Measurements from ENCODE around the gene CAV1. TPM values are rescaled to one million over a fixed set of nuclear protein-coding genes. Genes with fewer than 3 reads are reported as not detected.

The CAV1 gene
- total and polyA plus RNA-seq, 2 of the 13 experiments (the other 11 are each of a cell fraction or from before 2014, with no cell fraction given): 0.40 TPM; not detected in 1

DNA sequence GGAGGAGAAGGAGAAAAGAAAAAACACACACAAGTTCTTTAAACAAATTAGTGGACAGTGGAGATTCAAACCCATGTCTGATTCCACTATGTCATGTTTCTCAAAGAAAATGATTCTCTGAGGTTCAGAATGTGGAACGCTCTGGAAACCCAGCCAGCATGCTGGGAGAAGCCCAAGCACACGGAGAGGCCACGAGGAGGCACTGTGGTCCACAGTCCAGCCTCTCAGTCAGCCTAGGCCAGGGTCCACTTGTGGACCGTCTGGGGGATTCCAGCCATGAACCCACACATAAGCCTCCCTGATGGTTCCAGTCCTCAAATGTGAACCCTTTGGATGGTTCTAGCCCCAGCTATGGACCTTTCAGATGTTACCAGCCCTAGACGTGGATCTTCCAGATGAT is 73.4 kb downstream of the CAV1 start:
- Histone ChIP-seq H3K4me2 (ENCODE audit: low read depth, low read length) (no peak overlapping the region), H3K9ac (ENCODE audit: insufficient read depth, low read depth, low read length) (no peak overlapping the region), H3K4me1 (ENCODE audit: insufficient read depth, low read length) (peaks cover 31% of the 10 kb centered on the region), H3K79me2 (ENCODE audit: insufficient read depth, low read length) (no peaks in the 10 kb centered on the region), H3K36me3 (replicated peaks in 1 of 2; ENCODE audit: control insufficient read depth in 1 of 2, insufficient read depth in 2 of 2, low read length in 2 of 2) (no peaks in the 10 kb centered on the region), H4K20me1 (ENCODE audit: insufficient read depth, low read length) (no peaks in the 10 kb centered on the region), H3K27me3 (ENCODE audit: control insufficient read depth in 1 of 2, insufficient read depth in 2 of 2, low read length in 2 of 2) (no peaks in the 10 kb centered on the region), H2AFZ (ENCODE audit: low read length) (peak overlapping the region; percentile 66), H3K9me3 (ENCODE audit: low read length) (no peaks in the 10 kb centered on the region), H3K4me3 (replicated peaks in 1 of 3; ENCODE audit: insufficient read depth in 1 of 3, low read depth in 2 of 3, low read length in 3 of 3) (no peak overlapping the region), H3K27ac (ENCODE audit: extremely low read length, insufficient read depth, low read length) (no peak overlapping the region)
- 23% methylated on average over 3 of the region's 5 CpGs for WGBS (ENCODE audit: low lambda C conversion rate)
- no TSS peak for BruUV-seq (replicated peaks)
- FAIRE-seq (peak; percentile 74), ATAC-seq (peak; percentile 97), DNase-seq (ENCODE audit: low spot score) (no peak)
- ChIA-PET POLR2A (no interaction called here), CTCF (ENCODE audit: low intra/inter-chr PET ratio, low total read pairs) (interaction anchor here (1.2 to 3.0 kb wide), 2 partner anchors 211 to 414 kb away, joined by 3 to 15 read pairs; no protein-coding TSS in a partner anchor)
- in situ Hi-C loops (cut with HindIII; ENCODE audit: extremely low pct_ligation_motif_present, low pct_unique_long_range_greater_than_20kb): no loop called here
- intact Hi-C loops (cut with micrococcal nuclease; ENCODE audit: unreplicated experiment): loop anchor here (2.0 to 10.0 kb wide), 3 partner anchors 189 to 517 kb away; no protein-coding TSS in a partner anchor
- TF ChIP-seq REPIN1 (CRISPR knock-in tag; IDR thresholded peaks at IDR 0.05; ENCODE audit: borderline replicate concordance, low read depth) (0 out of 2 replicates have a peak, but pooled peaks have one; percentile 23), SMC3 (IDR thresholded peaks at IDR 0.05; ENCODE audit: low read length) (peak; percentile 60), ZMYM4 (CRISPR knock-in tag; IDR thresholded peaks at IDR 0.05) (peak; percentile 58; the same call in 1 of the 2 replicates), DMTF1 (CRISPR knock-in tag; IDR thresholded peaks at IDR 0.05) (no peak), FOXA3 (CRISPR knock-in tag; IDR thresholded peaks at IDR 0.05) (0 out of 2 replicates have a peak, but pooled peaks have one; percentile 13), THAP11 (CRISPR knock-in tag; IDR thresholded peaks at IDR 0.05) (peak; percentile 25; the same call in 1 of the 2 replicates), ZNF891 (CRISPR knock-in tag; IDR thresholded peaks at IDR 0.05) (0 out of 2 replicates have a peak, but pooled peaks have one; percentile 32), HNF4A (CRISPR knock-in tag; IDR thresholded peaks at IDR 0.05) (peak; percentile 63), RFXANK (CRISPR knock-in tag; IDR thresholded peaks at IDR 0.05) (no peak), SALL1 (CRISPR knock-in tag; IDR thresholded peaks at IDR 0.05) (peak; percentile 79), DZIP1 (CRISPR knock-in tag; IDR thresholded peaks at IDR 0.05) (no peak), KDM2A (CRISPR knock-in tag; IDR thresholded peaks at IDR 0.05; ENCODE audit: borderline replicate concordance, low read depth) (0 out of 2 replicates have a peak, but pooled peaks have one; percentile 42), ZNF101 (CRISPR knock-in tag; IDR thresholded peaks at IDR 0.05; ENCODE audit: borderline replicate concordance, low read depth) (no peak)
- TF ChIP-seq, protein P1, sequence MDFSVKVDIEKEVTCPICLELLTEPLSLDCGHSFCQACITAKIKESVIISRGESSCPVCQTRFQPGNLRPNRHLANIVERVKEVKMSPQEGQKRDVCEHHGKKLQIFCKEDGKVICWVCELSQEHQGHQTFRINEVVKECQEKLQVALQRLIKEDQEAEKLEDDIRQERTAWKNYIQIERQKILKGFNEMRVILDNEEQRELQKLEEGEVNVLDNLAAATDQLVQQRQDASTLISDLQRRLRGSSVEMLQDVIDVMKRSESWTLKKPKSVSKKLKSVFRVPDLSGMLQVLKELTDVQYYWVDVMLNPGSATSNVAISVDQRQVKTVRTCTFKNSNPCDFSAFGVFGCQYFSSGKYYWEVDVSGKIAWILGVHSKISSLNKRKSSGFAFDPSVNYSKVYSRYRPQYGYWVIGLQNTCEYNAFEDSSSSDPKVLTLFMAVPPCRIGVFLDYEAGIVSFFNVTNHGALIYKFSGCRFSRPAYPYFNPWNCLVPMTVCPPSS (IDR thresholded peaks at IDR 0.05): no peak
- TF ChIP-seq, protein P2, sequence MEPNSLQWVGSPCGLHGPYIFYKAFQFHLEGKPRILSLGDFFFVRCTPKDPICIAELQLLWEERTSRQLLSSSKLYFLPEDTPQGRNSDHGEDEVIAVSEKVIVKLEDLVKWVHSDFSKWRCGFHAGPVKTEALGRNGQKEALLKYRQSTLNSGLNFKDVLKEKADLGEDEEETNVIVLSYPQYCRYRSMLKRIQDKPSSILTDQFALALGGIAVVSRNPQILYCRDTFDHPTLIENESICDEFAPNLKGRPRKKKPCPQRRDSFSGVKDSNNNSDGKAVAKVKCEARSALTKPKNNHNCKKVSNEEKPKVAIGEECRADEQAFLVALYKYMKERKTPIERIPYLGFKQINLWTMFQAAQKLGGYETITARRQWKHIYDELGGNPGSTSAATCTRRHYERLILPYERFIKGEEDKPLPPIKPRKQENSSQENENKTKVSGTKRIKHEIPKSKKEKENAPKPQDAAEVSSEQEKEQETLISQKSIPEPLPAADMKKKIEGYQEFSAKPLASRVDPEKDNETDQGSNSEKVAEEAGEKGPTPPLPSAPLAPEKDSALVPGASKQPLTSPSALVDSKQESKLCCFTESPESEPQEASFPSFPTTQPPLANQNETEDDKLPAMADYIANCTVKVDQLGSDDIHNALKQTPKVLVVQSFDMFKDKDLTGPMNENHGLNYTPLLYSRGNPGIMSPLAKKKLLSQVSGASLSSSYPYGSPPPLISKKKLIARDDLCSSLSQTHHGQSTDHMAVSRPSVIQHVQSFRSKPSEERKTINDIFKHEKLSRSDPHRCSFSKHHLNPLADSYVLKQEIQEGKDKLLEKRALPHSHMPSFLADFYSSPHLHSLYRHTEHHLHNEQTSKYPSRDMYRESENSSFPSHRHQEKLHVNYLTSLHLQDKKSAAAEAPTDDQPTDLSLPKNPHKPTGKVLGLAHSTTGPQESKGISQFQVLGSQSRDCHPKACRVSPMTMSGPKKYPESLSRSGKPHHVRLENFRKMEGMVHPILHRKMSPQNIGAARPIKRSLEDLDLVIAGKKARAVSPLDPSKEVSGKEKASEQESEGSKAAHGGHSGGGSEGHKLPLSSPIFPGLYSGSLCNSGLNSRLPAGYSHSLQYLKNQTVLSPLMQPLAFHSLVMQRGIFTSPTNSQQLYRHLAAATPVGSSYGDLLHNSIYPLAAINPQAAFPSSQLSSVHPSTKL (CRISPR knock-in tag; IDR thresholded peaks at IDR 0.05): 0 out of 2 replicates have a peak, but pooled peaks have one; percentile 13

Data from HepG2 (cell line).